ENCODE data around the gene SLC22A31.
"Not testable (repeated sequence)": the region's sequence is repeated elsewhere in the genome, so short reads cannot be mapped to it uniquely, and the experiment has no call there.

SLC22A31 gene

GRCh38 chr16:89200124-89200849, at the start of gene SLC22A31:
Gene SLC22A31 (minus strand): TSS chr16:89200537. CDS start chr16:89200501, 36 bp downstream.
- DNase-seq: no peak

GRCh38 chr16:89248196-89248982, 48.1 kb upstream of the SLC22A31 start:
- DNase-seq: no peak

GRCh38 chr16:89247734-89248075, 47.4 kb upstream of the SLC22A31 start:
- DNase-seq: not testable (repeated sequence)

- DNase-seq: peak; percentile 74
Observed at GRCh38 chr16:89246903-89247733, 46.8 kb upstream of the SLC22A31 start.

GRCh38 chr16:89246383-89246902, 46.1 kb upstream of the SLC22A31 start:
- DNase-seq: no peak

GRCh38 chr16:89244754-89245153, 44.4 kb upstream of the SLC22A31 start:
- no peak for DNase-seq

- DNase-seq: not testable (repeated sequence)
Observed at GRCh38 chr16:89244264-89244663, 43.9 kb upstream of the SLC22A31 start.

GRCh38 chr16:89243664-89244063, 43.3 kb upstream of the SLC22A31 start:
- DNase-seq: no peak

GRCh38 chr16:89242795-89243200, 42.5 kb upstream of the SLC22A31 start:
- DNase-seq: no peak

- DNase-seq: peak; percentile 75
Observed at GRCh38 chr16:89241187-89242007, 41.1 kb upstream of the SLC22A31 start.

GRCh38 chr16:89237733-89238132, 37.4 kb upstream of the SLC22A31 start:
- DNase-seq: no peak

GRCh38 chr16:89233678-89234490, 33.5 kb upstream of the SLC22A31 start:
- DNase-seq: no peak

- DNase-seq: no peak
Observed at GRCh38 chr16:89232107-89232506, 31.8 kb upstream of the SLC22A31 start.

GRCh38 chr16:89230255-89230654, 29.9 kb upstream of the SLC22A31 start:
- no peak for DNase-seq

GRCh38 chr16:89224665-89225064, 24.3 kb upstream of the SLC22A31 start:
- no peak for DNase-seq

GRCh38 chr16:89222931-89223330, 22.6 kb upstream of the SLC22A31 start:
- DNase-seq: no peak

GRCh38 chr16:89221604-89222003, 21.3 kb upstream of the SLC22A31 start:
- DNase-seq: no peak

- no peak for DNase-seq
Observed at GRCh38 chr16:89219365-89219764, 19.0 kb upstream of the SLC22A31 start.

- peak; percentile 80 for DNase-seq
Observed at GRCh38 chr16:89217388-89218191, 17.3 kb upstream of the SLC22A31 start, which contains the start of gene ZNF778. Gene ZNF778 (plus strand): TSS chr16:89217703. CDS start chr16:89221128, 3,425 bp downstream.

GRCh38 chr16:89217138-89217387, 16.7 kb upstream of the SLC22A31 start:
- DNase-seq: no peak

Measured in fibroblast of skin of right biceps (primary cell).